K562 (cell line): Measurements from ENCODE around the gene TSPAN15.

Experiments
- CHCHD3 ChIP-seq: fragments of 250-450 bp; sonication (Bioruptor Pico); IDR thresholded peaks from 2 replicates; pipeline ENCODE4 v2.1.2; 2022; ENCODE audit warnings: mild to moderate bottlenecking
- CXXC5 ChIP-seq: fragments of 250-450 bp; sonication (Bioruptor Pico); IDR thresholded peaks from 2 replicates; pipeline ENCODE4 v1.8.0; 2022; ENCODE audit warnings: inconsistent platforms, mild to moderate bottlenecking, moderate library complexity
- FOXJ3 ChIP-seq: sonication (generic); formaldehyde crosslinking; IDR thresholded peaks from 2 replicates; pipeline ENCODE4 v1.4.0; 2020; ENCODE audit warnings: mild to moderate bottlenecking, missing genetic modification reagents
- KAT2B ChIP-seq: IDR thresholded peaks from one replicate; pipeline ENCODE4 v1.6.1; 2012; ENCODE audit warnings: low read depth, mild to moderate bottlenecking, control low read depth, inconsistent platforms, low read length, moderate library complexity
- NR1H2 ChIP-seq: sonication (generic); formaldehyde crosslinking; IDR thresholded peaks from 2 replicates; pipeline ENCODE4 v1.4.0; 2020; ENCODE audit warnings: mild to moderate bottlenecking, missing genetic modification reagents
- POLR2AphosphoS5 ChIP-seq: IDR thresholded peaks from 2 replicates; pipeline ENCODE4 v1.6.1; 2011; ENCODE audit warnings: mild to moderate bottlenecking, low read depth, low read length, moderate library complexity; ENCODE audit not compliant: control insufficient read depth, insufficient read depth
- TCF3 ChIP-seq: sonication (generic); formaldehyde crosslinking; IDR thresholded peaks from 2 replicates; pipeline ENCODE4 v1.4.0; 2020; ENCODE audit warnings: mild to moderate bottlenecking, missing genetic modification reagents
- TF ChIP-seq, protein P1 (sequence below), 3 experiments: IDR thresholded peaks in 2 of 3; conservative IDR thresholded peaks in 1 of 3; 2 replicates each; pipeline ENCODE4 v1.5.1; 2011 to 2012; ENCODE audit warnings: low read length in 3 of 3, mild to moderate bottlenecking in 3 of 3, control low read depth in 2 of 3, improper control_type of control experiment in 1 of 3, inconsistent platforms in 1 of 3, low read depth in 1 of 3, mixed read lengths in 1 of 3, moderate library complexity in 1 of 3; ENCODE audit not compliant: insufficient read depth in 2 of 3
- TF ChIP-seq, protein P2 (sequence below): sonication (generic); formaldehyde crosslinking; IDR thresholded peaks from 2 replicates; pipeline ENCODE4 v1.8.1; 2022; ENCODE audit warnings: missing genetic modification reagents
- TF ChIP-seq, protein P3 (sequence below): fragments of 250-450 bp; sonication (Bioruptor Pico); IDR thresholded peaks from 2 replicates; pipeline ENCODE4 v1.8.0; 2021; ENCODE audit warnings: moderate library complexity, mild to moderate bottlenecking, inconsistent platforms

DNA sequence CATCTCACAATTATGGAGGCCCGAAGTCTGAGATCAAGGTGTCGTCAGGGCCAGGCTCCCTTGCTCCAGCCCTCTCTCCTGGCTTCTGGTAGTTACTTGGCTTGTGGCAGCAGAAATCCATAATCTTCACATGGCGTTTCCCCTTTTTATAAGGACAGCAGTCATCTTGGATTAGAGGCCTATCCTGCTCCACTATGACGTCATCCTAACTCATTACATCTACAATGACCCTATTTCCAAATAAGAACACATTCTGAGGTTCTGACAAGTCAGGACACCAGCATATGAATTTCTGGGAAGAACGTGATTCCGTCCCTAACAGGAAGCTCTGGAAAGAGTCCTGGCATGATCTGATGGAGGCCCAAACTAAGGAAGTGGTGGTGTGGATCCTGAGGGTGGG, 86.2 kb downstream of the TSPAN15 start:
- no peak for TF ChIP-seq NR1H2
- no peak for TF ChIP-seq KAT2B
- TF ChIP-seq, protein P1, sequence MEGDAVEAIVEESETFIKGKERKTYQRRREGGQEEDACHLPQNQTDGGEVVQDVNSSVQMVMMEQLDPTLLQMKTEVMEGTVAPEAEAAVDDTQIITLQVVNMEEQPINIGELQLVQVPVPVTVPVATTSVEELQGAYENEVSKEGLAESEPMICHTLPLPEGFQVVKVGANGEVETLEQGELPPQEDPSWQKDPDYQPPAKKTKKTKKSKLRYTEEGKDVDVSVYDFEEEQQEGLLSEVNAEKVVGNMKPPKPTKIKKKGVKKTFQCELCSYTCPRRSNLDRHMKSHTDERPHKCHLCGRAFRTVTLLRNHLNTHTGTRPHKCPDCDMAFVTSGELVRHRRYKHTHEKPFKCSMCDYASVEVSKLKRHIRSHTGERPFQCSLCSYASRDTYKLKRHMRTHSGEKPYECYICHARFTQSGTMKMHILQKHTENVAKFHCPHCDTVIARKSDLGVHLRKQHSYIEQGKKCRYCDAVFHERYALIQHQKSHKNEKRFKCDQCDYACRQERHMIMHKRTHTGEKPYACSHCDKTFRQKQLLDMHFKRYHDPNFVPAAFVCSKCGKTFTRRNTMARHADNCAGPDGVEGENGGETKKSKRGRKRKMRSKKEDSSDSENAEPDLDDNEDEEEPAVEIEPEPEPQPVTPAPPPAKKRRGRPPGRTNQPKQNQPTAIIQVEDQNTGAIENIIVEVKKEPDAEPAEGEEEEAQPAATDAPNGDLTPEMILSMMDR (IDR thresholded peaks at IDR 0.05 in 2 of 3, conservative IDR thresholded peaks at IDR 0.05 in 1 of 3; ENCODE audit: insufficient read depth in 2 of 3, low read depth in 1 of 3, low read length in 3 of 3) = no peak
- TF ChIP-seq CXXC5 (CRISPR knock-in tag) = no peak
- no peak for TF ChIP-seq POLR2AphosphoS5
- TF ChIP-seq FOXJ3 (CRISPR knock-in tag) = no peak
- TF ChIP-seq, protein P2, sequence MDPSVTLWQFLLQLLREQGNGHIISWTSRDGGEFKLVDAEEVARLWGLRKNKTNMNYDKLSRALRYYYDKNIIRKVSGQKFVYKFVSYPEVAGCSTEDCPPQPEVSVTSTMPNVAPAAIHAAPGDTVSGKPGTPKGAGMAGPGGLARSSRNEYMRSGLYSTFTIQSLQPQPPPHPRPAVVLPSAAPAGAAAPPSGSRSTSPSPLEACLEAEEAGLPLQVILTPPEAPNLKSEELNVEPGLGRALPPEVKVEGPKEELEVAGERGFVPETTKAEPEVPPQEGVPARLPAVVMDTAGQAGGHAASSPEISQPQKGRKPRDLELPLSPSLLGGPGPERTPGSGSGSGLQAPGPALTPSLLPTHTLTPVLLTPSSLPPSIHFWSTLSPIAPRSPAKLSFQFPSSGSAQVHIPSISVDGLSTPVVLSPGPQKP (CRISPR knock-in tag) = no peak
- TF ChIP-seq TCF3 (CRISPR knock-in tag) = no peak
- TF ChIP-seq, protein P3, sequence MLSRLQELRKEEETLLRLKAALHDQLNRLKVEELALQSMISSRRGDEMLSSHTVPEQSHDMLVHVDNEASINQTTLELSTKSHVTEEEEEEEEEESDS (CRISPR knock-in tag) = no peak
- TF ChIP-seq CHCHD3 (CRISPR knock-in tag) = no peak
